ENCODE data around the gene ESRP2.

- TF ChIP-seq, protein P1, sequence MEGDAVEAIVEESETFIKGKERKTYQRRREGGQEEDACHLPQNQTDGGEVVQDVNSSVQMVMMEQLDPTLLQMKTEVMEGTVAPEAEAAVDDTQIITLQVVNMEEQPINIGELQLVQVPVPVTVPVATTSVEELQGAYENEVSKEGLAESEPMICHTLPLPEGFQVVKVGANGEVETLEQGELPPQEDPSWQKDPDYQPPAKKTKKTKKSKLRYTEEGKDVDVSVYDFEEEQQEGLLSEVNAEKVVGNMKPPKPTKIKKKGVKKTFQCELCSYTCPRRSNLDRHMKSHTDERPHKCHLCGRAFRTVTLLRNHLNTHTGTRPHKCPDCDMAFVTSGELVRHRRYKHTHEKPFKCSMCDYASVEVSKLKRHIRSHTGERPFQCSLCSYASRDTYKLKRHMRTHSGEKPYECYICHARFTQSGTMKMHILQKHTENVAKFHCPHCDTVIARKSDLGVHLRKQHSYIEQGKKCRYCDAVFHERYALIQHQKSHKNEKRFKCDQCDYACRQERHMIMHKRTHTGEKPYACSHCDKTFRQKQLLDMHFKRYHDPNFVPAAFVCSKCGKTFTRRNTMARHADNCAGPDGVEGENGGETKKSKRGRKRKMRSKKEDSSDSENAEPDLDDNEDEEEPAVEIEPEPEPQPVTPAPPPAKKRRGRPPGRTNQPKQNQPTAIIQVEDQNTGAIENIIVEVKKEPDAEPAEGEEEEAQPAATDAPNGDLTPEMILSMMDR (IDR thresholded peaks at IDR 0.05) = no peak
- TF ChIP-seq, protein P2, sequence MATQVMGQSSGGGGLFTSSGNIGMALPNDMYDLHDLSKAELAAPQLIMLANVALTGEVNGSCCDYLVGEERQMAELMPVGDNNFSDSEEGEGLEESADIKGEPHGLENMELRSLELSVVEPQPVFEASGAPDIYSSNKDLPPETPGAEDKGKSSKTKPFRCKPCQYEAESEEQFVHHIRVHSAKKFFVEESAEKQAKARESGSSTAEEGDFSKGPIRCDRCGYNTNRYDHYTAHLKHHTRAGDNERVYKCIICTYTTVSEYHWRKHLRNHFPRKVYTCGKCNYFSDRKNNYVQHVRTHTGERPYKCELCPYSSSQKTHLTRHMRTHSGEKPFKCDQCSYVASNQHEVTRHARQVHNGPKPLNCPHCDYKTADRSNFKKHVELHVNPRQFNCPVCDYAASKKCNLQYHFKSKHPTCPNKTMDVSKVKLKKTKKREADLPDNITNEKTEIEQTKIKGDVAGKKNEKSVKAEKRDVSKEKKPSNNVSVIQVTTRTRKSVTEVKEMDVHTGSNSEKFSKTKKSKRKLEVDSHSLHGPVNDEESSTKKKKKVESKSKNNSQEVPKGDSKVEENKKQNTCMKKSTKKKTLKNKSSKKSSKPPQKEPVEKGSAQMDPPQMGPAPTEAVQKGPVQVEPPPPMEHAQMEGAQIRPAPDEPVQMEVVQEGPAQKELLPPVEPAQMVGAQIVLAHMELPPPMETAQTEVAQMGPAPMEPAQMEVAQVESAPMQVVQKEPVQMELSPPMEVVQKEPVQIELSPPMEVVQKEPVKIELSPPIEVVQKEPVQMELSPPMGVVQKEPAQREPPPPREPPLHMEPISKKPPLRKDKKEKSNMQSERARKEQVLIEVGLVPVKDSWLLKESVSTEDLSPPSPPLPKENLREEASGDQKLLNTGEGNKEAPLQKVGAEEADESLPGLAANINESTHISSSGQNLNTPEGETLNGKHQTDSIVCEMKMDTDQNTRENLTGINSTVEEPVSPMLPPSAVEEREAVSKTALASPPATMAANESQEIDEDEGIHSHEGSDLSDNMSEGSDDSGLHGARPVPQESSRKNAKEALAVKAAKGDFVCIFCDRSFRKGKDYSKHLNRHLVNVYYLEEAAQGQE (IDR thresholded peaks at IDR 0.05; ENCODE audit: insufficient read depth in 1 of 2, low read depth in 2 of 2, low read length in 1 of 2) = no peak
Observed at GRCh38 chr16:68252383-68252782, 16.5 kb upstream of the ESRP2 start.
